GM12878 (cell line): ENCODE measurements around the gene TPK1. TPM values are rescaled to one million over a fixed set of nuclear protein-coding genes. Genes with fewer than 3 reads are reported as not detected.
A peak's percentile ranks its signal among the peaks of the same experiment; 100 is the strongest.

Experiments
- ATAC-seq: fragments of 200-7000 bp; cut with Tn5 transposase; 3 replicates; pipeline ENCODE4 v1.9.1; 2020; ENCODE audit warnings: mild to moderate bottlenecking, moderate library complexity
- BruUV-seq: library from RNA; stranded (reverse); fragments of 400-500 nt; replicated peaks from 2 replicates; lab custom pipeline; 2021; lab: Mats Ljungman, UMichigan
- CTCF ChIA-PET: fragments of 300-600 bp; sonication (Branson Sonifier 250); formaldehyde crosslinking; extraction: SDS; loops from one replicate; lab custom pipeline; 2021; ENCODE audit warnings: inconsistent platforms; lab: Yijun Ruan, JAX
- POLR2A ChIA-PET: fragments of 350-600 bp; formaldehyde crosslinking; extraction: SDS; loops from one replicate; lab custom pipeline; 2021; ENCODE audit warnings: inconsistent platforms; lab: Charles Lee
- RAD21 ChIA-PET: fragments of 300-600 bp; sonication (Branson Sonifier 250); formaldehyde crosslinking; loops from one replicate; lab custom pipeline; 2023; ENCODE audit warnings: antibody characterized with exemption; ENCODE audit not compliant: unreplicated experiment; lab: Charles Lee
- SMC1A ChIA-PET: fragments of 300-600 bp; sonication (Branson Sonifier 250); formaldehyde crosslinking; loops from one replicate; lab custom pipeline; 2023; ENCODE audit not compliant: unreplicated experiment, uncharacterized antibody; lab: Charles Lee
- DNase-seq: peaks from one replicate; pipeline ENCODE4 v3.0.0-alpha.2; 2011; ENCODE audit warnings: low read depth, low spot score
- FAIRE-seq: peaks from 3 replicates; lab custom pipeline; 2011; peaks lifted over from hg19 to GRCh38; lab: Jason Lieb, UNC
- H2AFZ ChIP-seq: 2 replicates; pipeline ENCODE4 v1.6.0; 2011; ENCODE audit warnings: low read depth, low read length, control low read depth; ENCODE audit not compliant: control insufficient read depth
- H3K27ac ChIP-seq: 2 replicates; pipeline ENCODE4 v1.5.1; 2011; ENCODE audit warnings: control low read depth; ENCODE audit not compliant: control insufficient read depth, insufficient read depth
- H3K27me3 ChIP-seq, 2 experiments: replicated peaks in 1 of 2; 2 replicates each; pipeline versions ENCODE4 v1.6.0 to v1.6.1; 2011; ENCODE audit warnings: low read length in 1 of 2; ENCODE audit not compliant: control insufficient read depth in 2 of 2, insufficient read depth in 2 of 2
- H3K36me3 ChIP-seq, 2 experiments: 2 replicates each; pipeline ENCODE4 v1.5.1; 2011; ENCODE audit warnings: low read length in 1 of 2; ENCODE audit not compliant: control insufficient read depth in 2 of 2, insufficient read depth in 2 of 2
- H3K4me1 ChIP-seq: 2 replicates; pipeline ENCODE4 v1.6.1; 2011; ENCODE audit warnings: mild to moderate bottlenecking, low read length, moderate library complexity, mixed read lengths; ENCODE audit not compliant: control insufficient read depth, insufficient read depth
- H3K4me2 ChIP-seq: 2 replicates; pipeline ENCODE4 v1.6.0; 2011; ENCODE audit warnings: control low read depth; ENCODE audit not compliant: control insufficient read depth, insufficient read depth
- H3K4me3 ChIP-seq: fragments of 200-600 bp; sonication (generic); 2 replicates; pipeline ENCODE4 v1.5.1; 2016
- H3K79me2 ChIP-seq: 2 replicates; pipeline ENCODE4 v1.6.0; 2011; ENCODE audit warnings: low read length; ENCODE audit not compliant: control insufficient read depth, insufficient read depth
- H3K9ac ChIP-seq: 2 replicates; pipeline ENCODE4 v1.8.0; 2011; ENCODE audit warnings: low read length, control low read depth, mixed read lengths; ENCODE audit not compliant: control insufficient read depth, insufficient read depth
- H3K9me3 ChIP-seq: replicated peaks from 3 replicates; pipeline ENCODE4 v1.5.1; 2011; ENCODE audit warnings: mild to moderate bottlenecking, low read length; ENCODE audit not compliant: control insufficient read depth, insufficient read depth
- H4K20me1 ChIP-seq: 2 replicates; pipeline ENCODE4 v1.6.0; 2011; ENCODE audit not compliant: control insufficient read depth, insufficient read depth
- BACH1 ChIP-seq: fragments of 450-650 bp; IDR thresholded peaks from 2 replicates; pipeline ENCODE4 v1.6.1; 2017; ENCODE audit warnings: mild to moderate bottlenecking, borderline replicate concordance
- FOXM1 ChIP-seq: IDR thresholded peaks from 2 replicates; pipeline ENCODE4 v1.6.1; 2012; ENCODE audit warnings: low read depth, mild to moderate bottlenecking, inconsistent platforms, low read length, moderate library complexity
- JUNB ChIP-seq: IDR thresholded peaks from 2 replicates; pipeline ENCODE4 v1.6.1; 2016; ENCODE audit warnings: antibody characterized with exemption, mild to moderate bottlenecking
- MTA3 ChIP-seq: IDR thresholded peaks from 2 replicates; pipeline ENCODE4 v1.6.1; 2012; ENCODE audit warnings: low read length, inconsistent platforms, borderline replicate concordance
- PAX8 ChIP-seq: fragments of 450-650 bp; IDR thresholded peaks from 2 replicates; pipeline ENCODE4 v1.6.1; 2017; ENCODE audit warnings: mild to moderate bottlenecking, moderate library complexity
- RUNX3 ChIP-seq: IDR thresholded peaks from 2 replicates; pipeline ENCODE4 v1.6.1; 2012; ENCODE audit warnings: low read length, inconsistent platforms
- WGBS: methylation state at CpG from one replicate; pipeline ENCODE4 v1.1.6; 2016; ENCODE audit warnings: low lambda C conversion rate; ENCODE audit not compliant: insufficient replicate concordance, insufficient coverage; ENCODE audit errors: missing lambda C conversion rate; 5-methylcytosine and 5-hydroxymethylcytosine counted together
- in situ Hi-C: fragments of 300-500 bp; cut with MboI; formaldehyde crosslinking; loops from 9 replicates; pipeline ENCODE4 v1.14.3; 2018; ENCODE audit warnings: mixed read lengths
- intact Hi-C: fragments of 100-400 bp; cut with micrococcal nuclease; formaldehyde crosslinking; loops from one replicate; pipeline ENCODE4 v1.14.2; 2022; ENCODE audit not compliant: unreplicated experiment
- polyA plus RNA-seq, 11 experiments: library from polyadenylated mRNA; depleted of rRNA in 4 of 11; unstranded in 6 of 11; stranded (reverse) in 5 of 11; fragments of >200 nt; fragmentation: Nextera tagmentation in 4 of 11; fragmentation: Illumina TruSeq in 1 of 11; extraction: Ambion mirVana in 4 of 11; extraction: Trizol in 1 of 11; gene quantifications; 1 replicate in 1 of 11; 2 replicates in 10 of 11; pipeline versions ENCODE4 v1.2.1 to v1.2.3, GENCODE V29; 2011 to 2016; ENCODE audit warnings: inconsistent platforms in 2 of 11, missing spikeins in 2 of 11, low read depth in 1 of 11
- total RNA-seq, 4 experiments: library from RNA; depleted of rRNA in 3 of 4; stranded (reverse); fragments of >200 nt in 3 of 4; fragmentation: Illumina TruSeq in 1 of 4; extraction: Trizol in 1 of 4; gene quantifications; 2 replicates each; pipeline versions ENCODE4 v1.2.1 to v1.2.3, GENCODE V29; 2013 to 2021
- TF ChIP-seq, protein P1 (sequence below): fragments of 150-350 bp; IDR thresholded peaks from 2 replicates; pipeline ENCODE4 v1.6.1; 2016; ENCODE audit warnings: low read depth, low read length

Gene TPK1
- total and polyA plus RNA-seq, 10 of the 15 experiments (the other 5 are each of a cell fraction or from before 2014, with no cell fraction given), result 7.1 to 19.0 (median 9.3) TPM

- SMC1A ChIA-PET, result no interaction called here
Measured at GRCh38 chr7:144830811-144831210, 5.0 kb downstream of the TPK1 start.

DNA sequence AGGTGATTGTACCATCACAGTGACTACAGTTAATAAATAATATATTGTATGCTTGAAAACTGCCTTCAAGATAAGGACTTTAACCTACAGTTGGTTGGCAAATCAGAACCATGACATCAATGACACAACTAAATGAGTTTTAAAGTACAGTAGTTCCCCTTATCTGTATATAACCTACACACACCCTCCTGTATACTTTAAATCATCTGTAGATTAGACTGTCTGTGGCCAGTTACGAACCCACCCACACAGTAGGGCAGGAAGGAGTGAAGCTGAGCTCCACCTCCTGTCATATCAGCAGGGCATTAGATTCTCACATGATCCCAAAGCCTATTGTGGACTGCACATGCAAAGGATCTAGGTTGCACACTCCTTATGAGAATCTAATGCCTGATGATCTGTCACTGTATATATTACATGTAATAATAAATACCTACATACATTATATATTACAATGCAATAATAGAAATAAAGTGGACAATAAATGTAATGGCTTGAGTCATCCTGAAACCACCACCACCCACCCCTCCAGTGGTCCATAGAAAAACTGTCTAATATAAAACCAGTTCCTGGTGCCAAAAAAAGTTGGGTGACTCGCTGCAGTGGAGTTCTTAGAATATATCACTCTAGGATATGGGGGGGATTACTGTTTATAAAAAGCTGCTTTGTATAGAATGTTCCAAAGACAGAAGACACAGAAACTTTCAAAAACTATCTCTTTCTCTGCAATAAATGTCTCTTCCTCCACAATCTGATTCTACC, 5.6 kb downstream of the TPK1 start:
- 40% methylated on average over 2 of the region's 2 CpGs for WGBS
- Histone ChIP-seq H3K27ac (no peak overlapping the region), H3K36me3 (no peaks in the 10 kb centered on the region), H4K20me1 (no peaks in the 10 kb centered on the region), H3K4me1 (peaks cover 7% of the 10 kb centered on the region; the same call in 1 of the 2 replicates), H3K79me2 (peaks cover 2% of the 10 kb centered on the region; the same call in 1 of the 2 replicates), H3K4me3 (no peak overlapping the region), H2AFZ (no peak overlapping the region), H3K4me2 (no peak overlapping the region), H3K27me3 (no peaks in the 10 kb centered on the region), H3K9ac (no peak overlapping the region), H3K9me3 (peaks cover 2% of the 10 kb centered on the region; the same call in 2 of the 3 replicates)
- POLR2A ChIA-PET, result no interaction called here
- CTCF ChIA-PET, result no interaction called here
- ATAC-seq (peak; percentile 23), FAIRE-seq (no peak), DNase-seq (no peak)
- in situ Hi-C loops, result no loop called here
- intact Hi-C loops, result no loop called here
- RAD21 ChIA-PET, result no interaction called here
- TF ChIP-seq RUNX3, result no peak
- TF ChIP-seq BACH1, result no peak
- TF ChIP-seq, protein P1, sequence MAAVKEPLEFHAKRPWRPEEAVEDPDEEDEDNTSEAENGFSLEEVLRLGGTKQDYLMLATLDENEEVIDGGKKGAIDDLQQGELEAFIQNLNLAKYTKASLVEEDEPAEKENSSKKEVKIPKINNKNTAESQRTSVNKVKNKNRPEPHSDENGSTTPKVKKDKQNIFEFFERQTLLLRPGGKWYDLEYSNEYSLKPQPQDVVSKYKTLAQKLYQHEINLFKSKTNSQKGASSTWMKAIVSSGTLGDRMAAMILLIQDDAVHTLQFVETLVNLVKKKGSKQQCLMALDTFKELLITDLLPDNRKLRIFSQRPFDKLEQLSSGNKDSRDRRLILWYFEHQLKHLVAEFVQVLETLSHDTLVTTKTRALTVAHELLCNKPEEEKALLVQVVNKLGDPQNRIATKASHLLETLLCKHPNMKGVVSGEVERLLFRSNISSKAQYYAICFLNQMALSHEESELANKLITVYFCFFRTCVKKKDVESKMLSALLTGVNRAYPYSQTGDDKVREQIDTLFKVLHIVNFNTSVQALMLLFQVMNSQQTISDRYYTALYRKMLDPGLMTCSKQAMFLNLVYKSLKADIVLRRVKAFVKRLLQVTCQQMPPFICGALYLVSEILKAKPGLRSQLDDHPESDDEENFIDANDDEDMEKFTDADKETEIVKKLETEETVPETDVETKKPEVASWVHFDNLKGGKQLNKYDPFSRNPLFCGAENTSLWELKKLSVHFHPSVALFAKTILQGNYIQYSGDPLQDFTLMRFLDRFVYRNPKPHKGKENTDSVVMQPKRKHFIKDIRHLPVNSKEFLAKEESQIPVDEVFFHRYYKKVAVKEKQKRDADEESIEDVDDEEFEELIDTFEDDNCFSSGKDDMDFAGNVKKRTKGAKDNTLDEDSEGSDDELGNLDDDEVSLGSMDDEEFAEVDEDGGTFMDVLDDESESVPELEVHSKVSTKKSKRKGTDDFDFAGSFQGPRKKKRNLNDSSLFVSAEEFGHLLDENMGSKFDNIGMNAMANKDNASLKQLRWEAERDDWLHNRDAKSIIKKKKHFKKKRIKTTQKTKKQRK, result no peak
- 0 out of 2 replicates have a peak, but pooled peaks have one; percentile 21 for TF ChIP-seq JUNB
- SMC1A ChIA-PET, result no interaction called here
- BruUV-seq, result no TSS peak

More at GRCh38 chr7:144830811-144831210, 5.0 kb downstream of the TPK1 start:
- H3K4me1 ChIP-seq, result peaks cover 5% of the 10 kb centered on the region; the same call in 1 of the 2 replicates
- no peaks in the 10 kb centered on the region for H3K27me3 ChIP-seq
- intact Hi-C loops (no loop called here), in situ Hi-C loops (no loop called here)
- RAD21 ChIA-PET, result no interaction called here
- TF ChIP-seq PAX8, result no peak
- no peak for TF ChIP-seq FOXM1
- TF ChIP-seq MTA3, result no peak
- POLR2A ChIA-PET, result no interaction called here
- ATAC-seq (no peak), FAIRE-seq (no peak), DNase-seq (no peak)
- H4K20me1 ChIP-seq, result no peaks in the 10 kb centered on the region
- H3K36me3 ChIP-seq, result no peaks in the 10 kb centered on the region
- H3K9me3 ChIP-seq, result peaks cover 2% of the 10 kb centered on the region; the same call in 2 of the 3 replicates
- no peak overlapping the region for H3K27ac ChIP-seq
- no TSS peak for BruUV-seq
- CTCF ChIA-PET, result no interaction called here
- no peak overlapping the region for H2AFZ ChIP-seq
- peaks cover 2% of the 10 kb centered on the region; the same call in 1 of the 2 replicates for H3K79me2 ChIP-seq
- no peak overlapping the region for H3K4me3 ChIP-seq
- WGBS, result 100% methylated on average over 5 of the region's 5 CpGs
- no peak overlapping the region for H3K4me2 ChIP-seq
- H3K9ac ChIP-seq, result no peak overlapping the region
